BE2C (cell line): Measurements from ENCODE around the gene CLINT1.

Experiments used
- DNase-seq: peaks from one replicate; pipeline ENCODE4 v3.0.0-alpha.2; 2020
- H3K27me3 ChIP-seq: fragments of 250-450 bp; sonication (Bioruptor Pico); 2 replicates; pipeline ENCODE4 v1.5.1; 2020; ENCODE audit warnings: mild to moderate bottlenecking
- H3K36me3 ChIP-seq: fragments of 250-450 bp; sonication (Bioruptor Pico); 2 replicates; pipeline ENCODE4 v1.5.1; 2020; ENCODE audit warnings: mild to moderate bottlenecking
- H3K4me1 ChIP-seq: fragments of 250-450 bp; sonication (Bioruptor Pico); 2 replicates; pipeline ENCODE4 v1.5.1; 2020
- H3K4me3 ChIP-seq: 2 replicates; pipeline ENCODE4 v1.5.1; 2011; ENCODE audit warnings: low read depth, low read length
- H3K9me3 ChIP-seq: fragments of 250-450 bp; sonication (Bioruptor Pico); 2 replicates; pipeline ENCODE4 v1.5.1; 2020
- TF ChIP-seq, protein P1 (sequence below): IDR thresholded peaks from 2 replicates; pipeline ENCODE4 v1.5.1; 2012; ENCODE audit warnings: mild to moderate bottlenecking, low read depth, low read length

The CLINT1 gene

DNA sequence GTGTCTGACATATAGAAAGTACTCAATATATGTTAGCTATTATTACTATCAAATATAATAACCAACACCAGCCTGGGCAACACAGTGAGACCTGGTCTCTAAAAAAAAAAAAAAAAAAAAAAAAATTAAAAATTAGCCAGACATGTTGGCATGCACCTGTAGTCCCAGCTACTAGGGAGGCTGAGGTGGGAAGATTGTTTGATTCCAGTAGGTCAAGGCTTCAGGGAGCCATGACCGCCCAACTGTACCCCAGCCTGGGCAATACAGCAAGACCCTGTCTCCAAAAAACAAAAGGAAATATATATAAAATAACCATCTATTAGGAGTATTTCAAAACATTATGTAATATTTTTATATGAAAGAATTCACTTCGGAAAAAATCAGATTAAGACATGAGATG, 40.6 kb downstream of the CLINT1 start:
- Histone ChIP-seq H3K9me3 (no peaks in the 10 kb centered on the region), H3K36me3 (peaks cover 15% of the 10 kb centered on the region), H3K4me3 (no peak overlapping the region), H3K4me1 (no peaks in the 10 kb centered on the region; the same call in none of the 2 replicates), H3K27me3 (no peaks in the 10 kb centered on the region)
- TF ChIP-seq, protein P1, sequence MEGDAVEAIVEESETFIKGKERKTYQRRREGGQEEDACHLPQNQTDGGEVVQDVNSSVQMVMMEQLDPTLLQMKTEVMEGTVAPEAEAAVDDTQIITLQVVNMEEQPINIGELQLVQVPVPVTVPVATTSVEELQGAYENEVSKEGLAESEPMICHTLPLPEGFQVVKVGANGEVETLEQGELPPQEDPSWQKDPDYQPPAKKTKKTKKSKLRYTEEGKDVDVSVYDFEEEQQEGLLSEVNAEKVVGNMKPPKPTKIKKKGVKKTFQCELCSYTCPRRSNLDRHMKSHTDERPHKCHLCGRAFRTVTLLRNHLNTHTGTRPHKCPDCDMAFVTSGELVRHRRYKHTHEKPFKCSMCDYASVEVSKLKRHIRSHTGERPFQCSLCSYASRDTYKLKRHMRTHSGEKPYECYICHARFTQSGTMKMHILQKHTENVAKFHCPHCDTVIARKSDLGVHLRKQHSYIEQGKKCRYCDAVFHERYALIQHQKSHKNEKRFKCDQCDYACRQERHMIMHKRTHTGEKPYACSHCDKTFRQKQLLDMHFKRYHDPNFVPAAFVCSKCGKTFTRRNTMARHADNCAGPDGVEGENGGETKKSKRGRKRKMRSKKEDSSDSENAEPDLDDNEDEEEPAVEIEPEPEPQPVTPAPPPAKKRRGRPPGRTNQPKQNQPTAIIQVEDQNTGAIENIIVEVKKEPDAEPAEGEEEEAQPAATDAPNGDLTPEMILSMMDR, result no peak
- no peak for DNase-seq

DNA sequence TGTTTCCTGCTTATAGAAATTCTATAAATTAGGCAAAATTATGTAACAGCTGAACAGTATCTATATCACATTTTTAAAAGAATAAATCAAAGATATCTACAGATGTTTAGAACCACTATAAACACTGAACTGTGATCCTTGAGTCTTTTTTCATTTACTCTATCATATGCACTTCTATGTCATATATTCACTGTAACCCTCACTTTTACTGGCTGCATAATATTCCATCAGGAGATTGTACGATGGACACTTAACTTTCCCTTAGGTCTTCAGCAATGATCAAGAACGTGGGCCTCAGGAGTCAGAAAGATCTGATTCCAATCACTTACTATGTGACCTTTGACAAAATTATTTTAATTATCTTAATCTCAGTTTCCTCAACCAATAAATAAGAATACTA, 41.0 kb downstream of the CLINT1 start:
- H3K4me1 ChIP-seq, result no peaks in the 10 kb centered on the region; the same call in none of the 2 replicates
- TF ChIP-seq, protein P1, result no peak
- no peaks in the 10 kb centered on the region for H3K27me3 ChIP-seq
- no peak overlapping the region for H3K4me3 ChIP-seq
- DNase-seq, result no peak
- peaks cover 19% of the 10 kb centered on the region for H3K36me3 ChIP-seq
- no peaks in the 10 kb centered on the region for H3K9me3 ChIP-seq

DNA sequence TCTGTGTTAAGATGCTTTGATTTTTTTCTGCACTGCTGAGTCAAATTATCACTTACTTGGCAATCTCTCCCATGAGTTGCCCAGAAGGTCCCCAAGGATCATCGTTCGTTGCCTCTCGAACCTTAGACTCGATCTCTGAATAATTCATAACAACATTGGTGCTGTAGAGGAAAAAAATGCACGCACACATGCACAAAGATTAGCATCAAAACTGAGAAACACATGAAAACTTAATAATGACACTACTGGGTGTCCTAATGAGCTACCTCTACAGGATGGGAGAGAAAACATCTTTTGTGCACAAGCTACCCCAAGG, 41.6 kb downstream of the CLINT1 start:
- Histone ChIP-seq H3K36me3 (peaks cover 25% of the 10 kb centered on the region), H3K9me3 (no peaks in the 10 kb centered on the region), H3K4me1 (no peaks in the 10 kb centered on the region; the same call in 1 of the 2 replicates), H3K27me3 (no peaks in the 10 kb centered on the region), H3K4me3 (no peak overlapping the region)
- no peak for DNase-seq
- TF ChIP-seq, protein P1, result no peak

DNA sequence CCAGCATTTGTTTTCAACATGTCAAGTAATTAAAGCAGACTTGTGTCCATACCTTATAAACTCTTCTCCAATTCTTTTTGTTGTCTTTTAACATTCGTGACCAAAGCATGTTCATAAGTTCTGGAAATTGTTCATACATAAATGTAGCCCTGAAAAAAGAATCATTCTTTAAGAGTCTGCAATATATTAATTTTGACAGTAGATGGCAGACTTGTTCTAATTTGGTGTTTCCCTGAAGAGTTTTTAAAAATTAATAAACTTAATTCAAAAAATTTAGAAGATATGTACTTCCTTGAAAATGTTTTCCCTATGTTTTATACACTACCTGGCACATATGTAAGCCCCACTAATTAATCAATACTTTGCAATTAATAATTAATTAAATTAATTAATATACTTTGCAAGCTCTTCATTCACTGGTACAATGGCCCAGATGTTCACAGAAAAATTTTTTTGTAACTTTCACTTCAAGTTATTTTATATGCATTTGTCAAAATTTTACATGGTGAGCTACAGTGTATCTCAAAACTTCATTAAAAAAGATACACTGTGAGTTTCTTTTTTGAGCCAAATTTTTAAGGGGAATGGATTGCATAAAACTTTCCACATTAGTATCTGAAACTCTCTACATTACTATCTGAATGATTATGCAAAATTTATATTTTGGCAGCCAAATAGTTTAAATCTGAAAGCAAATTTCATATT, 42.1 kb downstream of the CLINT1 start:
- DNase-seq, result no peak
- Histone ChIP-seq H3K27me3 (no peaks in the 10 kb centered on the region), H3K4me1 (no peaks in the 10 kb centered on the region), H3K4me3 (no peak overlapping the region), H3K9me3 (no peaks in the 10 kb centered on the region), H3K36me3 (peaks cover 30% of the 10 kb centered on the region)
- TF ChIP-seq, protein P1, result peak; percentile 31; the same call in 1 of the 2 replicates

DNA sequence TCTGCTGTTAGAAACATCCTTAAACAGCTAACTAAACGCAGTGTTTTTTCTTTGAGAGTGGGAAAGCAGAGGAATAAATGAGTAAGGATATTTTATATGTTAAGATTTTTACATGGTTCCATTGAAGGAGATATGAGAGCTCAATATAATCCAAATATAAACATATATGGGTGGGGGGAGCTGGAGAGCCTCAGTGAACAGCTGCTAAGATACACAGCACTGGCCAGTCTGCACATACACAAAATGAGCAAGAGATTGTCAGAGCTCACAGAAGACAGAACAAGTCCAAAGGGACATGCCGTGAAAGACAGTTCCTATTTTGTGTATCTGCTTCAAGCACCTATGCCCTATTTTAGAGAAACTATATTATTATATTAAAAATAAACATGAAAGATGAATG, 46.9 kb downstream of the CLINT1 start:
- TF ChIP-seq, protein P1, result no peak
- H3K36me3 ChIP-seq, result peaks cover 63% of the 10 kb centered on the region

DNA sequence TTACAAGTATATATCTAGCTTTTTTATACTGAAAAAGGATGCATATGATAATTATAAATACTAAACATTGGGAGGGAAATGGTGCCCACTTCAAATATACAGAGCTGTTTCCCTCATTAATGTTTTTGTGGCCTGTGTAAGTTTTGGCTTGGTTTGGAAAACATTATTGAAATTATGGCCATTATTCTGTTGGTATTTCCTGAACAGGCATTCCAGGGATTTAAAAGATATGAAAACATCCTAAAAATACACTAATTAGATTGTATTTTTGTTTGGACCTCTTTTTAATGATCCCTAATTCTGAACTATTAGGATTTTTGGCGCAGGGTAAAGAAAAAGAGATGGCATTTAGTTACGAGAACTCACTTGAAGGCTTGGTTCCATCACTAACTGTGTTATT, 50.9 kb downstream of the CLINT1 start:
- Histone ChIP-seq H3K4me1 (no peaks in the 10 kb centered on the region), H3K27me3 (no peaks in the 10 kb centered on the region), H3K4me3 (no peak overlapping the region), H3K36me3 (peaks cover 73% of the 10 kb centered on the region), H3K9me3 (no peaks in the 10 kb centered on the region)
- DNase-seq, result no peak
- TF ChIP-seq, protein P1, result no peak

More for the DNA sequence above, 46.9 kb downstream of the CLINT1 start:
- Histone ChIP-seq H3K27me3 (no peaks in the 10 kb centered on the region), H3K4me3 (no peak overlapping the region), H3K4me1 (no peaks in the 10 kb centered on the region), H3K9me3 (no peaks in the 10 kb centered on the region)
- DNase-seq, result no peak
